B cell (primary cell): ENCODE results near the gene NPAS2. TPM values are rescaled to one million over a fixed set of nuclear protein-coding genes. Genes with fewer than 3 reads are reported as not detected.

Experiments used
- ATAC-seq: fragments of 200-7000 bp; cut with Tn5 transposase; one replicate; pipeline ENCODE4 v1.10.0; 2021; ENCODE audit warnings: low read depth, mild to moderate bottlenecking, moderate number of reproducible peaks, moderate library complexity
- CTCF ChIA-PET: fragments of 350-600 bp; sonication (Branson Sonifier 250); formaldehyde crosslinking; loops from one replicate; lab custom pipeline; 2021; ENCODE audit warnings: antibody characterized with exemption, inconsistent platforms; lab: Charles Lee
- POLR2A ChIA-PET: fragments of 350-600 bp; sonication (Branson Sonifier 250); formaldehyde crosslinking; loops from one replicate; lab custom pipeline; 2021; ENCODE audit warnings: antibody characterized with exemption; lab: Charles Lee
- DNase-seq: peaks from one replicate; pipeline ENCODE4 v3.0.0; 2013
- H2AFZ ChIP-seq: 2 replicates; pipeline ENCODE4 v1.6.1; 2012; ENCODE audit warnings: mild to moderate bottlenecking, low read depth, low read length; ENCODE audit not compliant: insufficient read depth, poor library complexity, severe bottlenecking
- H3K27ac ChIP-seq, 2 donors: 1 replicate in 1 of 2; 2 replicates in 1 of 2; pipeline ENCODE4 v1.5.1; 2012 to 2013; ENCODE audit warnings: low read length in 2 of 2, mild to moderate bottlenecking in 2 of 2, moderate library complexity in 1 of 2
- H3K27me3 ChIP-seq, 4 experiments: fragments of 200-600 bp in 1 of 4; sonication (generic) in 1 of 4; replicated peaks in 1 of 4; 1 replicate in 2 of 4; 2 replicates in 2 of 4; pipeline versions ENCODE4 v1.6.1 to v1.7.0; 2013 to 2016; ENCODE audit warnings: low read length in 3 of 4, mild to moderate bottlenecking in 2 of 4, mixed read lengths in 1 of 4, moderate library complexity in 1 of 4; ENCODE audit not compliant: insufficient read depth in 4 of 4, control insufficient read depth in 3 of 4; ENCODE audit errors: control extremely low read depth in 1 of 4
- H3K36me3 ChIP-seq, 2 experiments: replicated peaks in 1 of 2; 1 replicate in 1 of 2; 2 replicates in 1 of 2; pipeline versions ENCODE4 v1.6.1 to v1.7.1; 2013; ENCODE audit warnings: low read length in 1 of 2; ENCODE audit not compliant: insufficient read depth in 2 of 2, control insufficient read depth in 1 of 2; ENCODE audit errors: control extremely low read depth in 1 of 2, extremely low read depth in 1 of 2
- H3K4me1 ChIP-seq, 2 donors: fragments of 200-600 bp in 1 of 2; sonication (generic) in 1 of 2; 1 replicate in 1 of 2; 2 replicates in 1 of 2; pipeline versions ENCODE4 v1.5.1 to v1.6.1; 2013 to 2017; ENCODE audit warnings: low read length in 2 of 2; ENCODE audit not compliant: control insufficient read depth in 2 of 2, insufficient read depth in 2 of 2
- H3K4me2 ChIP-seq: replicated peaks from 2 replicates; pipeline ENCODE3; 2012; ENCODE audit warnings: mild to moderate bottlenecking, low read depth, low read length; ENCODE audit not compliant: poor library complexity, severe bottlenecking
- H3K4me3 ChIP-seq, 5 experiments: fragments of 200-600 bp in 1 of 5; sonication (generic) in 1 of 5; 1 replicate in 3 of 5; 2 replicates in 2 of 5; pipeline versions ENCODE4 v1.5.1 to v1.7.0; 2011 to 2016; ENCODE audit warnings: low read length in 4 of 5, mild to moderate bottlenecking in 4 of 5, low read depth in 2 of 5, control low read depth in 1 of 5, moderate library complexity in 1 of 5; ENCODE audit not compliant: insufficient read depth in 1 of 5; ENCODE audit errors: control extremely low read depth in 1 of 5, extremely low read depth in 1 of 5
- H3K79me2 ChIP-seq: fragments of 200-600 bp; sonication (generic); one replicate; pipeline ENCODE4 v1.6.0; 2016; ENCODE audit warnings: low read length; ENCODE audit not compliant: control insufficient read depth, insufficient read depth
- H3K9ac ChIP-seq: fragments of 200-600 bp; sonication (generic); 2 replicates; pipeline ENCODE4 v1.6.1; 2017; ENCODE audit warnings: mild to moderate bottlenecking, low read length, moderate library complexity
- H3K9me3 ChIP-seq, 3 donors: one replicate each; pipeline versions ENCODE4 v1.6.1 to v1.7.1; 2013; ENCODE audit warnings: low read length in 2 of 3; ENCODE audit not compliant: control insufficient read depth in 2 of 3, insufficient read depth in 1 of 3; ENCODE audit errors: control extremely low read depth in 1 of 3
- H4K20me1 ChIP-seq: 2 replicates; pipeline ENCODE4 v1.6.0; 2012; ENCODE audit warnings: mild to moderate bottlenecking, low read length; ENCODE audit not compliant: insufficient read depth, control insufficient read depth, poor library complexity, severe bottlenecking
- H3K27ac Mint-ChIP-seq: one replicate; pipeline ENCODE4 v1.8.0; 2021; ENCODE audit warnings: mixed read lengths
- H3K27me3 Mint-ChIP-seq: one replicate; pipeline ENCODE4 v1.8.0; 2021; ENCODE audit warnings: mixed read lengths
- H3K4me1 Mint-ChIP-seq: one replicate; pipeline ENCODE4 v1.8.0; 2021; ENCODE audit warnings: mixed read lengths
- H3K4me3 Mint-ChIP-seq: one replicate; pipeline ENCODE4 v1.8.0; 2021; ENCODE audit warnings: mixed read lengths
- H3K9me3 Mint-ChIP-seq: one replicate; pipeline ENCODE4 v1.8.0; 2022; ENCODE audit warnings: mixed read lengths; ENCODE audit not compliant: insufficient read depth
- EZH2 ChIP-seq: IDR thresholded peaks from 2 replicates; pipeline ENCODE4 v1.6.1; 2012; ENCODE audit warnings: borderline replicate concordance, low read depth, mild to moderate bottlenecking, moderate library complexity, low read length; ENCODE audit not compliant: insufficient read depth, poor library complexity, severe bottlenecking
- WGBS: methylation state at CpG from one replicate; pipeline ENCODE4 v1.1.5; 2013; ENCODE audit warnings: missing lambda C conversion rate; ENCODE audit not compliant: insufficient coverage; 5-methylcytosine and 5-hydroxymethylcytosine counted together
- intact Hi-C: fragments of 100-400 bp; cut with micrococcal nuclease; formaldehyde crosslinking; loops from one replicate; pipeline ENCODE4 v1.10.0; 2022
- polyA plus RNA-seq: library from polyadenylated mRNA; depleted of rRNA; stranded (reverse); fragments of >200 nt; gene quantifications from 2 replicates; pipeline ENCODE4 v1.2.3, GENCODE V29; 2012
- total RNA-seq, 2 donors: library from RNA; stranded (reverse); fragments of 120-200 nt in 1 of 2; gene quantifications; 1 replicate in 1 of 2; 2 replicates in 1 of 2; pipeline versions ENCODE4 v1.2.3 to v1.2.4, GENCODE V29; 2013 to 2022
- TF ChIP-seq, protein P1 (sequence below): fragments of 200-600 bp; IDR thresholded peaks from one replicate; pipeline ENCODE4 v1.8.0; 2022; ENCODE audit warnings: antibody characterized with exemption, mild to moderate bottlenecking

NPAS2 gene
- total and polyA plus RNA-seq, 2 donors (not counting 1 experiment from before 2014, with no cell fraction given) = not detected

DNA sequence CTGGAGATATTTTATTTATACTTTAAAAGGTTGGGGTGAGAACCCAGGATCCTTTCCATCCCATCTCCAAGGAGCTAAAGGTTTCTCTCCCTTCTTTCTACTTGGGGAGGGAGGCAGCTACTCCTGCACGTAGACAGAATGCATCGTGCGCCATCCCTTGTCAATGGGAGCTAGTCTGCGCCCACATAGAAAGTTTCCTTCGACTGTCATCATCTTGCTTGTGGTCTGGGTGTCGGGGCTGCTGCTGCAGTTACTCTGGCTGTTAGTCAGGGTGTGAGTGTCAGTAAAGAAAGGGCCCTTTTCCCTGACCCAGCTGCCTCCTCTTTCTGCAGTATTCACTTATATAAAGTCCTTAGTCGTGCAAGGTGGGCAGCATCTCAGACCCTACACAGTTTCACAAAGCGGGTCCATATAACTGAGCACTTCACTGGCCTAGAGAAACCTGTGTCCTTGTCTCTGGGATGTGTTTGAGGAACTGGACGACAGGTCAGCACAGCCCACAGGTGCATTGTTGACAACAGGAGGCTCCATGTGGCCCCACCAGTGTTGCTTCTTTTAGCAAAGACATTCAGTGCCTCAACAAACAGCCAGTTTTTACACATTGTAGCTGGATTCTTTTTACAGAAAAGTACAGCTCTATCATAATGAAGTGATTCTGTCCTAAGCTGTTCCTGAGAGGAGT, 22.4 kb downstream of the NPAS2 start:
- CTCF ChIA-PET = no interaction called here
- Histone ChIP-seq H3K9ac (no peak overlapping the region), H3K9me3 (peaks cover 0 to 7% (median 0%) of the 10 kb centered on the region in 3 donors), H3K4me1 (no peaks in the 10 kb centered on the region), H3K4me3 (no peak overlapping the region), H4K20me1 (no peaks in the 10 kb centered on the region), H3K36me3 (no peaks in the 10 kb centered on the region), H3K79me2 (no peaks in the 10 kb centered on the region), H3K27me3 (peaks cover 0 to 6% (median 2%) of the 10 kb centered on the region in 4 experiments), H3K27ac (no peak overlapping the region), H2AFZ (no peak overlapping the region), H3K4me2 (no peak overlapping the region)
- intact Hi-C loops = no loop called here
- H3K4me1 Mint-ChIP-seq = no peaks in the 10 kb centered on the region
- TF ChIP-seq EZH2 = no peak
- TF ChIP-seq, protein P1, sequence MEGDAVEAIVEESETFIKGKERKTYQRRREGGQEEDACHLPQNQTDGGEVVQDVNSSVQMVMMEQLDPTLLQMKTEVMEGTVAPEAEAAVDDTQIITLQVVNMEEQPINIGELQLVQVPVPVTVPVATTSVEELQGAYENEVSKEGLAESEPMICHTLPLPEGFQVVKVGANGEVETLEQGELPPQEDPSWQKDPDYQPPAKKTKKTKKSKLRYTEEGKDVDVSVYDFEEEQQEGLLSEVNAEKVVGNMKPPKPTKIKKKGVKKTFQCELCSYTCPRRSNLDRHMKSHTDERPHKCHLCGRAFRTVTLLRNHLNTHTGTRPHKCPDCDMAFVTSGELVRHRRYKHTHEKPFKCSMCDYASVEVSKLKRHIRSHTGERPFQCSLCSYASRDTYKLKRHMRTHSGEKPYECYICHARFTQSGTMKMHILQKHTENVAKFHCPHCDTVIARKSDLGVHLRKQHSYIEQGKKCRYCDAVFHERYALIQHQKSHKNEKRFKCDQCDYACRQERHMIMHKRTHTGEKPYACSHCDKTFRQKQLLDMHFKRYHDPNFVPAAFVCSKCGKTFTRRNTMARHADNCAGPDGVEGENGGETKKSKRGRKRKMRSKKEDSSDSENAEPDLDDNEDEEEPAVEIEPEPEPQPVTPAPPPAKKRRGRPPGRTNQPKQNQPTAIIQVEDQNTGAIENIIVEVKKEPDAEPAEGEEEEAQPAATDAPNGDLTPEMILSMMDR = no peak
- DNase-seq = no peak
- POLR2A ChIA-PET = no interaction called here
- ATAC-seq = no peak
- H3K9me3 Mint-ChIP-seq = no peaks in the 10 kb centered on the region
- 92% methylated on average over 4 of the region's 9 CpGs for WGBS
- H3K27ac Mint-ChIP-seq = no peak overlapping the region
- H3K27me3 Mint-ChIP-seq = peaks cover 35% of the 10 kb centered on the region
- no peak overlapping the region for H3K4me3 Mint-ChIP-seq

DNA sequence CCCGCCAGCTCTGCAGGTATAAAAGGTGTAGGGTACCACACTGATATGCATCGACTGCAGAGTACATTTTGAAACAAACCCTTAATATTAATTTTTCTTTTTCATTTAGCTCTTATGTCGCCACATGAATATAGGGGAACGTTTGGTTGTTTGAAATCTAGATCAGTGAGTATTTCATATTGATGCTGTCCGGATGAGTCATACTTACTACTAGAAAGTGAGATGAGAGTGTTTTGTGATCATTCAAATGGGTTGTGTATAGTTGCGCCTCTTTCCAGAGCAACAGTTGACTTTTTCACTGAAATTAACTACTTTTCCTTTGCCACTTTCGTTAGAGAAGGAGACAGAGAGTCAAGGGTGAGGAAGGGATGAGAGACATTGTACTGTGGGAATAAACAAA, 24.6 kb downstream of the NPAS2 start:
- peaks cover 49% of the 10 kb centered on the region for H3K27me3 Mint-ChIP-seq
- H3K27ac ChIP-seq = no peak overlapping the region
- no peaks in the 10 kb centered on the region for H3K4me1 Mint-ChIP-seq
- intact Hi-C loops = no loop called here
- H3K4me2 ChIP-seq = no peak overlapping the region
- ChIA-PET POLR2A (no interaction called here), CTCF (no interaction called here)
- H2AFZ ChIP-seq = no peak overlapping the region
- H3K79me2 ChIP-seq = no peaks in the 10 kb centered on the region
- H3K9ac ChIP-seq = no peak overlapping the region
- H3K4me3 ChIP-seq = no peak overlapping the region
- WGBS = 100% methylated on average over 3 of the region's 7 CpGs
- no peaks in the 10 kb centered on the region for H3K4me1 ChIP-seq
- no peak overlapping the region for H3K27ac Mint-ChIP-seq
- TF ChIP-seq EZH2 = no peak
- TF ChIP-seq, protein P1 = no peak
- no peak for ATAC-seq
- DNase-seq = no peak
- peaks cover 0 to 7% (median 0%) of the 10 kb centered on the region in 3 donors for H3K9me3 ChIP-seq
- H3K4me3 Mint-ChIP-seq = no peak overlapping the region
- H3K9me3 Mint-ChIP-seq = no peaks in the 10 kb centered on the region
- H4K20me1 ChIP-seq = no peaks in the 10 kb centered on the region
- H3K36me3 ChIP-seq = no peaks in the 10 kb centered on the region
- peaks cover 0 to 6% (median 2%) of the 10 kb centered on the region in 4 experiments for H3K27me3 ChIP-seq
